ENCODE data around the gene FGFR1OP2.

DNA sequence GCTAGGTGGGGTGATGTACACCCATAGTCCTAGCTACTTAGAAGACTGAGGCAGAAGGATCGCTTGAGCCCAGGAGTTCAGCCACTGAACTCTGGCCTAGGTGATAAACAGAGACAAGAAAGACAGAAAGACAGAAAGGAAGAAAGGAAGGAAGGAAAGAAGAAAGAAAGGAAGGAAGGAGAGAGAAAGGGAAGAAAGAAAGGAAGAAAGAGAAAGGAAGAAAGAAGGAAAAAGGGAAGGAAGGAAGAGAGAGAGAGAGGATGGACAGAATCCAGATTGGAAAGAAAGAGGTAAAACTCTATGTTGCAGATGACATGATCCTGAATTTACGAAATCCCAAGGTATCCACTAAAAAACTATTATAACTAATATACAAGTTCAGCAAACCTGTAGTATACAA is 8.7 kb upstream of the FGFR1OP2 start:
- TF ChIP-seq, protein P1, sequence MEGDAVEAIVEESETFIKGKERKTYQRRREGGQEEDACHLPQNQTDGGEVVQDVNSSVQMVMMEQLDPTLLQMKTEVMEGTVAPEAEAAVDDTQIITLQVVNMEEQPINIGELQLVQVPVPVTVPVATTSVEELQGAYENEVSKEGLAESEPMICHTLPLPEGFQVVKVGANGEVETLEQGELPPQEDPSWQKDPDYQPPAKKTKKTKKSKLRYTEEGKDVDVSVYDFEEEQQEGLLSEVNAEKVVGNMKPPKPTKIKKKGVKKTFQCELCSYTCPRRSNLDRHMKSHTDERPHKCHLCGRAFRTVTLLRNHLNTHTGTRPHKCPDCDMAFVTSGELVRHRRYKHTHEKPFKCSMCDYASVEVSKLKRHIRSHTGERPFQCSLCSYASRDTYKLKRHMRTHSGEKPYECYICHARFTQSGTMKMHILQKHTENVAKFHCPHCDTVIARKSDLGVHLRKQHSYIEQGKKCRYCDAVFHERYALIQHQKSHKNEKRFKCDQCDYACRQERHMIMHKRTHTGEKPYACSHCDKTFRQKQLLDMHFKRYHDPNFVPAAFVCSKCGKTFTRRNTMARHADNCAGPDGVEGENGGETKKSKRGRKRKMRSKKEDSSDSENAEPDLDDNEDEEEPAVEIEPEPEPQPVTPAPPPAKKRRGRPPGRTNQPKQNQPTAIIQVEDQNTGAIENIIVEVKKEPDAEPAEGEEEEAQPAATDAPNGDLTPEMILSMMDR (IDR thresholded peaks at IDR 0.05; ENCODE audit: control extremely low read depth in 1 of 3, insufficient read depth in 1 of 3, low read depth in 1 of 3, low read length in 3 of 3), result no peak
- TF ChIP-seq EZH2 (IDR thresholded peaks at IDR 0.05; ENCODE audit: low read depth, low read length, severe bottlenecking) (no peak), ZNF274 (IDR thresholded peaks at IDR 0.05; ENCODE audit: borderline replicate concordance, extremely low read depth, low read length) (no peak), RXRA (IDR thresholded peaks at IDR 0.05; ENCODE audit: insufficient read depth, low read depth, low read length) (no peak)
